HG03045 (cell line): ENCODE measurements around the gene CNTLN.

Experiments used
- ATAC-seq: cut with Tn5 transposase; IDR thresholded peaks from one replicate; pipeline ENCODE4 v1.9.1; 2021; ENCODE audit warnings: mild to moderate bottlenecking, moderate library complexity; ENCODE audit not compliant: unreplicated experiment

Gene CNTLN, protein sequence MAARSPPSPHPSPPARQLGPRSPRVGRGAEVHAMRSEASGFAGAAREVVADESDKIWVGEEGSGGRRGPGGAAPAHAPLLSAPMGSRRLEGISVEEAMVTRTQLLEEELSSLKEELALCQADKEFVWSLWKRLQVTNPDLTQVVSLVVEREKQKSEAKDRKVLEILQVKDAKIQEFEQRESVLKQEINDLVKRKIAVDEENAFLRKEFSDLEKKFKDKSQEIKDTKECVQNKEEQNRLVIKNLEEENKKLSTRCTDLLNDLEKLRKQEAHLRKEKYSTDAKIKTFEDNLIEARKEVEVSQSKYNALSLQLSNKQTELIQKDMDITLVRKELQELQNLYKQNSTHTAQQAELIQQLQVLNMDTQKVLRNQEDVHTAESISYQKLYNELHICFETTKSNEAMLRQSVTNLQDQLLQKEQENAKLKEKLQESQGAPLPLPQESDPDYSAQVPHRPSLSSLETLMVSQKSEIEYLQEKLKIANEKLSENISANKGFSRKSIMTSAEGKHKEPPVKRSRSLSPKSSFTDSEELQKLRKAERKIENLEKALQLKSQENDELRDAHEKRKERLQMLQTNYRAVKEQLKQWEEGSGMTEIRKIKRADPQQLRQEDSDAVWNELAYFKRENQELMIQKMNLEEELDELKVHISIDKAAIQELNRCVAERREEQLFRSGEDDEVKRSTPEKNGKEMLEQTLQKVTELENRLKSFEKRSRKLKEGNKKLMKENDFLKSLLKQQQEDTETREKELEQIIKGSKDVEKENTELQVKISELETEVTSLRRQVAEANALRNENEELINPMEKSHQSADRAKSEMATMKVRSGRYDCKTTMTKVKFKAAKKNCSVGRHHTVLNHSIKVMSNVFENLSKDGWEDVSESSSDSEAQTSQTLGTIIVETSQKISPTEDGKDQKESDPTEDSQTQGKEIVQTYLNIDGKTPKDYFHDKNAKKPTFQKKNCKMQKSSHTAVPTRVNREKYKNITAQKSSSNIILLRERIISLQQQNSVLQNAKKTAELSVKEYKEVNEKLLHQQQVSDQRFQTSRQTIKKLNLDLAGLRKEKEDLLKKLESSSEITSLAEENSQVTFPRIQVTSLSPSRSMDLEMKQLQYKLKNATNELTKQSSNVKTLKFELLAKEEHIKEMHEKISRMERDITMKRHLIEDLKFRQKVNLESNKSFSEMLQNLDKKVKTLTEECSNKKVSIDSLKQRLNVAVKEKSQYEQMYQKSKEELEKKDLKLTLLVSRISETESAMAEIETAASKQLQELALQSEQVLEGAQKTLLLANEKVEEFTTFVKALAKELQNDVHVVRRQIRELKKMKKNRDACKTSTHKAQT (N-terminal part only)

DNA sequence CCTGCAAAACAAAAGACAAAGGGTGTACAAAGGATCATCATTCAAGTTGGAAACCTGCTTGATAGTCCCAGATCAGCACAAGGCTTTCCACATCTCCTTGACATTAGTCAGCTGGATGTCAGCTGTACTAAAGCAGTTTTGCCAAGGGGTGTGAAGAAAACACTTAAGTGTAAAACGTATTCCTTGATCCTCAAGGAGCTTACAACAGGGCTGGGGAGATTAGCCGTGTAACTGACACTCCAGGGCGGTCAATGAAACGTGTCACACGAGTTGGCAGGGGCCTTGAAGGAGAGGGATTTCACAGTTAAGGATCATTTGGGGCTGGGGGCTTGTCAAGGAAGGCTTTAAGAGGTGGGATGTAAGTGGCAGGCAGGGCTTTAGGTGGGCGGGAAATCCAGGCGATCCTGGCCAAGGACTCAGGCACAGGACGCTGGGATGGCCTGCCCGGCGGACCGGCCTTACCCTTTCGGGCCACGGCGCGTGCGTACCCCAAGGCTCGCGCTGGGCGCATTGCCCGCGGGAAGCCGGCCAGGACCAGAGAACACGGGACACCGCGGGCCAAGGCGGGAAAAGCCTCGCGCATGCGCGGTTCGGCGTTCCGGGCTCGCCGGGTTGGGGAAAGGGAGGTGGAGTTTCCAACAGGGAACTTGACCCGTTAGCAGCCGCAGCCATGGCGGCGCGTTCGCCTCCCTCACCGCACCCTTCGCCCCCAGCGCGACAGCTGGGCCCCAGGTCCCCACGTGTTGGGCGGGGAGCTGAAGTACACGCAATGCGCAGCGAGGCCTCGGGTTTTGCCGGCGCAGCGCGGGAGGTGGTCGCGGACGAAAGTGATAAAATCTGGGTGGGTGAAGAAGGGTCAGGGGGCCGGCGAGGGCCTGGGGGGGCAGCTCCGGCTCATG, at the start of gene CNTLN:
Gene CNTLN (plus strand): TSS at position 645 of the 899 bp plus-strand sequence. CDS start 26 bp downstream, at position 671.
- ATAC-seq: peak; percentile 84

DNA sequence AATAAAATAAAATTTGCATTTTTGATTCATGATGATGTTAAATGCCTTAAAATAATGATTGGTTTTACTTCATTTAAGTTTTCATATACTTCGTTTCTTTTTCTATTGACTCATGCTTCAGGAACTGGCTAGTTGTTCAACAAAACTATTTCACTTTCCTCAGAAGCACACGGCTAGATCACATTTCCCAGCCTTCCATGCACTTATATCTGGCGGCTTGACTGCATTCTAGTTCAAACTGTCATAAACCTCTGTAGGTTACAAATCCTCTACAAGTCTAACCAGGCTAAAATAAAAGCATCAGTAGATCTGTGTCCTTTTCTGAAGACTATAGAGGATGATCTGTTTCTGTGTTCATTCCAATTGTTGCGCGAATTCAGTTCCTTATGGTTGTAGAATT, 46.3 kb upstream of the CNTLN start:
- ATAC-seq: no peak

DNA sequence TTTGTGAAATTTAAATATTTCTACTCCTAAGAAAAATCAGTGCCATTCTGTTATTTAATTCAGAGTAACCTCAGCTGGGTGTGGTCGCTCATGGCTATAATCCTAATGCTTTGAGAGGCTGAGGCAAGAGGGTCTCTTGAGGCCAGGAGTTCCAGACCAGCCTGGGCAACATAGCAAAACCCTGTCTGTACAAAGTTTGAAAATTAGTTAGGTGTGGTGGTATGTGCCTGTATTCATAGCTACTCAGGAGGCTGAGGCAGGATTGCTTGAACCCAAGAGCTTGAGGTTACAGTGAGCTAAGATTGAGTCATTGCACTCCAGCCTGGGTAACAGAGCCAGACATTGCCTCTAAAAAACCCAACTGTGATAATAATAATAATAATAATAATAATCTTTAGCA, 44.8 kb upstream of the CNTLN start:
- ATAC-seq: no peak

DNA sequence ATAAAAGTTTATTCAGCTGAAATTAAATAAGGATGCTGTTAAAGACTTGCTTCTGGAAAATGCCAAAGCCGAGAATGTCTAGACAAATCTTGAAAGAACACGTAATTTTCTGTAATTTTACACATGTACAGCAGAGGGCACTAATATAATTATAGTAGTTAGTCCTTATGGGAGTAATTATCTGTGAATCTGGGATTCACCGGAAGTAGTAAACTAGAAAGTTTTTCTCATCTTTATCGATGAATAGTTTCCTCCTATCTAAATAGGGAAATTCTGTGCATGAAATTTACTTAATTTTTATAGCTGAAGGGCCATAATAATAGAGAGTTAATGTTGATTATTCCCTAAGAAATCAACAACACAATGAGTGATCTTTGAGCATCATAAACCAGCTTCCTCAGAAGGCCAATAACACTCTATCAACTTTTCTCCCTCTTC, 18.4 kb upstream of the CNTLN start:
- no peak for ATAC-seq

DNA sequence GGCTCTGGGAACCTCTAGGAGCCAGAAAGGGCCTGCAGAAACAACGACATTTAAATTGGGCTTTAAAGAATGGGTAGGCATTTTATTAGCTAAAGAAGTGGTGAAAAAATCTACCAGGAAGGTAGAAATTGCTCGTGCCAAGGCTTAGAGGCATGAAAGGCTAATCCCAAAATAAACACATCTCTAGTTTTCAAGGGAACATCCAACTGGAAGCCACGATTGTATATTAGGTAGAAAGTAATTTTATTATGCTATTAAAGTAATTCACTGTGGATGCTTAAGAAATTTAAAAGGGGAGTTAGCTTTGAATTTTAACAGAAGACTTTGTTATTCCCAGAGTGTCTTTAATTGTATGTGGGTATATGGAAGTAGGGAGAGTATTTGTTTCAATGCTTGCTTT, 17.5 kb upstream of the CNTLN start:
- no peak for ATAC-seq

DNA sequence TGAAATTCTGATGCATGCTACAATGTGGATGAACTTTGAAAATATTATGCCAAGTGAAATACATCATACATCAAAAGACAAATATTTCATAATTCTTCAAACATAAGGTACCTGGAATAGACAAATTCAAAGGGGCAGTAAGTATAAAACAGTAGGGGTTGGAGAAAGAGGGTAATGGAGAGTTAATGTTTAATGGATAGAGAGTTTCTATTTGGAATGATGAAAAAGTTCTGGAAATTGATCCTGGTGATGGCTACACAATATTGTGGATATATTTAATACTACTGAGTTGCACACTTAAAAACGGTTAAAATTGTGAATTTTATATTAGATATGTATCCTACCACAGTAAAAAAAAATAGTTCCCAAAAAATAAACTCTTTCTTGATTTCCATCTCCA, 14.6 kb upstream of the CNTLN start:
- no peak for ATAC-seq

DNA sequence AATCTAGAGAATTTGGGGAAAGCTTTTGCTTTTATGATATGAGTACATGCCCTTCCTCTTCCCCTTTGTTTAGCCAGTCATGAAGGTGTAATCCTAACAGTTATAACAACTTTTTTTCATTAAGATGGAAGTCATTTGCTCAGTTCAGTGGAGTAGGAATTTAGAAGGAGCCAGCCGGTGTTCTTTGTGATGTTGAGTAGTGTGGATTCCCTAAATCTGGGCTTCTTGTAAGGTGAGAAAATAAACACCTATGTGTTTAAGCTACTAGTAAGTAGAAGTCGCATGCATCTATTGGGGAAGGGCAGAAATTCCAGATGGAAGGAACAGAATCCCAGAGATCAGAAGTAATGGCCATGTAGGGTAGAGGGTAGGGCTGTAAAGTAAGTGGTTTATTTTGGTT, 13.6 kb upstream of the CNTLN start:
- ATAC-seq: no peak

DNA sequence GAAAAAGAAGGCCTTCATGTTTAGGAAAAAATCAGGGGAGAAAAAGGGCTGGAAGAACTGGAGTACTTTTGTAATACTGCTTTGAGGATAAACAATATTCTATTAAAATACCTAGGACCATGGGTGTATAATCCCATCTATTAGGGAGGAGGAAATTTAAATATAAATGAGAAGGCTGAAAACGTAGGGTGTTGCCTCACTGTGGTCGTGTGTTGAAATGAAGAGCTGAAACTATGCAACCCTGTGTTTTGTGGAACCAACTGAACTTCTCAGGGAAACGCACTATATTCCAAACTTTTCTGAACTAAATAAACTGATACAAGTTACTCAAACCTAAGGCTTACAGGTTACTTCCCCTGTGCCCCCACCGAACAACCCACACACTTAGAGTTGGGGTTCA, 4.5 kb upstream of the CNTLN start:
- ATAC-seq: no peak

DNA sequence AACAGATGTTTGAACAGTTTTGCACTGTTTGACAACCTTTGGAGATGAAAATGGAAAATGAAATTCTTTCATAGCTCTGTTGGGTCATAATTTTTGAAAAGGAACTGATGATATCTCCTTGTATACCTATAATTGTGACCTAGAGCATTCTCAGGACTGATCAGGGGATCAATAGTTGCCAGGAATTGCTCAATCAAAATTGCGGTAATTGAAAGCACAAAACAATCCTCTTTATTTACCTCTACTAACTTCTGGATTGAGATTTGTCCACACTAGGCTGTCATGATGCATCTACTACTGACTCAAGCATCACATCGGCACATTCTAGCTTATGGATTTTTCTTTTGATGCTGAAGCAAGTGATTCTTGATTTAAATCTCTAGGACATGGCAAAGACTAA, 4.1 kb upstream of the CNTLN start:
- no peak for ATAC-seq

DNA sequence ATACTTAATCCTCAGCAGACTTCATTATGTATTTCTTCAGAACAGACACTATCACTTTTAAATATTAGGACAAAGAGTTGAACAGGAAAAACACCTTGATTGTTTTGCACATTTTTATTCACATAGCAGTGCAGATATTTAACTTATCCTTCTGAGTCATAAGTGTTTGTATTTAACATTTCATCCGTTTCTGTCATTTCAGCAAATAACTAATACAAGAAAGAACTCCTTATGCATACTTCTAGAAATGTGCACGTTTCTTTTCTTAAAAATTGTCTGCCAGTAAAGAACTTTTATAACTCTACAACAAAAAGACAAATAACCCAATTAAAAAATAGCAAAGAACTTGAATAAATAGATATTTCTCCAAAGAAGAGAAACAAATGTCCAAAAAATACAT, 3.3 kb upstream of the CNTLN start:
- ATAC-seq: no peak

DNA sequence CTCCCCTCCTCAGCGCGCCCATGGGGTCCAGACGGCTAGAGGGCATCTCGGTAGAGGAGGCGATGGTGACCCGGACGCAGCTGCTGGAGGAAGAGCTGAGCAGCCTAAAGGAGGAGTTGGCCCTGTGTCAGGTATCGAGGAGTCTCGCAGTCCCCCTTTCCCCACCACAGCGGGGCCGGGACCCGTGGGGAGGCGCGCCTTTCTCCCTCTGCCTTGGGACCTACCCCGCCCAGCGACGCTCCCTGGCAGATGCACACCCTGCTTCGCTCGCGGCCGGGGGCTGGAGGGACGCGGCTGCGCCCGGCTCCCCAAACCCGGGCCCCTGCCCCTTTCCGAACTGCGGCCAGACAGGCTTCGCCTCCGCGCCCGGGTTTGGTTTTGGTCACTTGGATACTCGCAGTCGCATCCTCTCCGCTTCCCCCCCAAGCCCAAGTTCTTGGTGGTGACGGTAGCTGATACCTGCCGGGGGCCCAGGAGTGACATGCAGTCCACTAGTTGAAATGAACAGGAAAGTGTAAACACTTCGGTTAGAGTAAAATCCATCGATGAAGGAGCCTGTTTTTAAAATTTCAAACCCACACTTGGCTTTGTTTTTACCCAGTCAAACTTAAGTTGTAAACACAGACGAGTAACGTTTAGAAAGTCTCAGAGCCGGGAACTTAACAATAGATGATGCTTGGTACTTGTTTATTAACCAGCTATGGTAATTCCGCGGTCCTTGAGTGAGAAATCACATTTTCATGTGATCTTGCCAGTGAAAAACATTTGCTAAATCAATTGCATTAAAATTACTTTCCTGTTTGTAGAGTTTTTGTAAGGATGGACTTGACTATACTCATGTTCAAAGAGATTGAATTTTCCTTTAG, 688 bp downstream of the CNTLN start:
- peak; percentile 46 for ATAC-seq

DNA sequence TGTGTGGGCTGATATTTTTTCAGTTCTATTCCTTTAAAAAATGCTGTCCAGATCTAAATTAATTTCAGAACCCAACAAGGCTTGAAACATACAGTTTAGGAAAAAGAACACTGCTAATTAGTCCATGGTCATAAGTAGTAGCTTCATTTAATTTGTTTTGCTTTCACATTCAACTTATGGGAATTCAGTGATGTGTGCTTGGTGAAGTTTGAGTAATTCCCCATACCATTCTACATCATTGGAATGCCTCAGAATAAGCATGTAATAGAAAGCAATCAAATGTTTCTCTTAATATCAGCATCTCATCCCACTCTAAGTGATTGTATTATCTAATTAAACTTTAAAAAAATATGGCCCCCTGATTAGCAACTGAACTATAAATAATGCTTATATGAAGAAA, 2.7 kb downstream of the CNTLN start:
- no peak for ATAC-seq

DNA sequence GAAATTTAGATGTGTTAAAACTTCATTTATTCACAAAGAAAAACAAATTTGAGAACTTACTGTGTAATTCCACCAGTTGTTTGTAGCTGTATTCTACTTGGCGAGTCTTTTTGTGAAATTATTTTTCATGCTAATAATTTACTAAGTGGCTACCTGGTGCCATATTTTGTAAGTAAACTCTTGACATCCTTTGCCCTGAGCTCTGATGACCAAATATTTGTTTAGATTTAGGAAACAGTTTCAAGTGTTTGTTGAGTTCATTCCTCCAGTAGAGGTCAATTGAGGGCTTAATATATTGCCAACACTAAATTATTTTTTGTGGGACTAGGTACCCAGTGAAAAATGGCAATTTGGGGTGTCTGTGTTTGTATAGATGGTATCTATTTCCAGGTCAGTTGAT, 3.7 kb downstream of the CNTLN start:
- no peak for ATAC-seq

DNA sequence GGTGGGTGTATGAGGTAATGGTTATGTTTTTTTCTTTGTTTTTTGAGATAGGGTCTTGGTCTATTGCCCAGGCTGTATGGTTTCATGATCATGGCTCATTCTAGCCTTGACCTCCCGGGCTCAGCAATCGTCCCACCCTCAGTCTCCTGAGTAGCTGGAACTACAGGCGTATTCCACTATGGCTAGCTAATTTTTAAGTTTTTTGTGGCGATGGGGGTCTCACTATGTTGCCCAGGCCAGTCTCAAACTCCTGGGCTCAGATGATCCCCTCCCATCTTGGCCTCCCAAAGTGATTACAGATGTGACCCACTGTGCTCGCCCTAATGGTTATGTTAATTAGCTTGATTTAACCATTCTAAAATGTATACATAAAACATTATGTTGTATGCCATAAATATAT, 5.6 kb downstream of the CNTLN start:
- ATAC-seq: no peak

DNA sequence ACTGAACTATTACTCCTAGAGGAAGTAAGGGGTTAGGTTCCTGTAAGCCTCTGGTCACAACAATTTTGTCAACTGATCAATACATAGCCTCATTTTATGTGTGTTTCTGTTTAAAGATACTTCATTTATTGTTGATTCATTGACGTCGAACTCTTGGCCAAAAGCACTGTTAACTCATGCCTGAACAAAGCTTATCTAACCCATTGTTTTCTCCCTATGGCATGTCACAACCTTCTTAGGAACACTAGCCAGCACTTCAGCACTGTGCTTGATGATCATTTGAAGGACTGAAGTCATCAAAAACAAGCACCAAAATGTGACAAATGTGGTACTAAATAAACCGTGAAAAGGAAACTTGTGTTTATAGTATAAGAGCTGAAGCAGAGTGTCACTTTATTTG, 13.5 kb downstream of the CNTLN start:
- ATAC-seq: no peak

DNA sequence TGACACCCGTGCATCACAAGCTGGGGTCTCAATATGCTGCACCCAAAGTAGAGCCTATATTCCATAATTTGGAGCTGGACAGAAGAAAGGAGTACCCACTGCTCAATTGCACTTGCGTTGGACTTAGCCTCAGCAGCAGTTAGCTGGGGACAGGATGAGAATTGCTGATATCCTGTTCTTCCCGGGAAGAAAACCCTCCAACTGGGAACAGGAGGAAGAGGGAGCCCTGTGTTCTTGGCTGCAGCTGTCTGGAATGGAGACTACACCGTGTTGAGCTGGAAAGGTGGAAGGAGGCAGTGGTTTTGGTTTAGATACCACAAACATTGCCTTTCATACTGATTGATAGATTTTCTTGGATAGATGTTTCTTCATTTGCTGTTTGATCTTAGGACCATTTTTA, 24.6 kb downstream of the CNTLN start:
- ATAC-seq: no peak

DNA sequence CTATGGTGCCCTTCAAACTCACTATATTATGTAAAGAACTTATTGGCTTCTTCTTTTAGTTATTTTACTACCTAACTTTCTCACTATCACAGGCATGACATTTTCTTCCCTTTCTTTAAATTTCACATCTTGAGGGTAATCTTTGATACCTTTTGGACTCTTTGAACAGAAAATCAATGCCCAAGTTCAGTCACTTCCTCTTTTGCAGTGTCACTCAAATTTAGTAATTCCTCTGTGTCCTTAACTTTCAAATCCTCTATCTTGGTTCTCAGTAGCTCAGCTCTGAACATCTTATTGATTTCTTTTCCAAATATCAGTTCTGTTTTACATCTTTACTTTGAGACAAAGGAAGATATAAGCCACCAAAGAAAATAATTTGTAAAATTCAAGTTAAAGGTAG, 25.5 kb downstream of the CNTLN start:
- no peak for ATAC-seq

DNA sequence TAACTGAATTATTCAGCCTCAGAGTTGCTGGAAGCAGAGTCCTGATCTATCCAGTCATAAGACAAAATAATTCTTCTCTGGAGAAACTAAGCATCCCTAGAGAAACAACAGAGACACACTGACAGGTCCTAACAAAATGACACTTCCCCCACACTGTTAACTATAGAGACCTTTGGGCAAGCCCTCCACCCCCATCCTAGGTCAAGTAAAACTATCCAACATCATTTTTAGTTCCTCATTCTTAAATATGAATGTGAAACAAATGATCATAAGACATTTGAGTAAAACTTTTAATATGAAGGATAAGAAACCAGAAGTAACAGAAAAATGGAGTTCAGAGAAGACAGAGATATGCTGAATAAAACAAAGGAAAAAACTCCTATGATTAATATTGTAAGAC, 30.9 kb downstream of the CNTLN start:
- ATAC-seq: no peak

DNA sequence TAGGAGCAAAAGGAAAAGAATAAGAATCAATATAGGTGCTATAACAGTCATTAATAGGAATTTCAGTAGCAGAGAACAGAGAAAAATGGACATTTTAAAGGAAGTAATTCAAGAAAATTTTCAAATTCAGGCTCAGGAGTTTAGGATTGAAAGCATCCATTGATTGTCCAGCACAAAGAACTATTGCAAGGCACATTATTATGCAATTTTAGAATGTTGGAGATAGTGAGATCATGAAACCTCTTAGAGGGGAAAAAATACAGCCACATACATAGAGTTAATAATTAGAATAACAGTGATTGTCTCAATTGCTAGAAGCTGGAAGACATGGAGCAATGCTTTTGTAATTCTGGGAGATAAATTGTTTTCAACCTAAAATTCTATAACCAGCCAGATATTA, 31.5 kb downstream of the CNTLN start:
- no peak for ATAC-seq
